NCI-H128 (cell line): Measurements from ENCODE around the gene TMEM154.

Experiments used
- DNase-seq: peaks from one replicate; lab custom pipeline; 2025; ENCODE audit not compliant: unreplicated experiment; lab: John Stamatoyannopoulos, UW

TMEM154 gene

DNA sequence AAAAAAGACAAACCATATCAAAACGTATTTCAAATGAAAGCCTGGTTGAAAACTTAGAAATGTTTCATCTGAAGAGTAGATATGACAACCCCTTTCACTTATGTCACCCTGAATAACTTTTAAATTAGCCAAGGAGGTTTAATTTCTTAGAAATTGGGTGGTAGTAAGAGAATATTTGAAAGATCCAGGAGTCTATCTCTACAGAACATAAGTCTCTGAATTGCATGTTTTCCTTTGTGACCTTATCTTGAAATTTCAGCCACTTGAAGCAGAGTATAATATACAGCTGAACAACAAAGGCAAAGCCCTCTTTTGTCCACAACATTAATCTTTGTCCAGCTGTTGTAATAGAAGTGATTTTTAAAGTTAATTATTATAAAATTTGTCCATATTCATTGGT lies 49.5 kb downstream of the TMEM154 start:
- DNase-seq = no peak

DNA sequence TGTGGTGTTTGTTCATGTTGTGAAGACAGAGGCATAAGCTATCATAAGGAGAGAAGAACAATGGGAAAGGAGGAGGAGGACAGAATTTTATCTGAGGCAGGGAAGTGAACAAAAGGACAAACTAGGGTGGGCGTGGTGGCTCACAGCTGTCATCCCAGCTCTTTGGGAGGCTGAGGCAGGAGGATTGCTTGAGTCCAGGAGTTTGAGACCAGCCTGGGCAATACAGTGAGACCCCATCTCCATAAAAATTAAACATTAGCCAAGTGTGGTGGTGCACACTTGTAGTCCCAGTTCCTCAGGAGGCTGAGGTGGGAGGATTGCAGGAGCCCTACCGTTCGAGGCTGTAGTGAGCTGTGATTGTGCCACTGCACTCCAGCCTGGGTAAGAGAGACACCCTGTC lies 49.9 kb downstream of the TMEM154 start:
- DNase-seq = no peak

DNA sequence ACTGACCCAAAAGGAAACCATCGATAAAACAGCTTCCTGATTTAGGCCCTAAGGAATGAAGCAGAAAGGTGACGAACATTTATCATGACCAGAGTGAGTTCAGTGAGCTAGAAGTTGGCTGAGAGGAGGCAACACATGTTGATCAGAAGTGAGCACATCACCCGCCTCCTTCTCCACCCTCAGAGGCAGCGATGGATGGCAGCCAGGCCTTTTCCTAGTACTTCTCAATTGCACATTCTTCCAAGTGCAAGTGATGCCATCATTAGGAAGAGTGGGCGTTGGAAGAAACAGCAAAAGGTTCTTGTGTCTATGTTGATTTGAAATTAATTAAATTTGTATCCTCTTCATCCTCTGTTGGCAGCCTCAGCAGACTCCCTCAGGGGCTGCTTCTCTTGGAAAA lies 51.7 kb downstream of the TMEM154 start:
- no peak for DNase-seq

DNA sequence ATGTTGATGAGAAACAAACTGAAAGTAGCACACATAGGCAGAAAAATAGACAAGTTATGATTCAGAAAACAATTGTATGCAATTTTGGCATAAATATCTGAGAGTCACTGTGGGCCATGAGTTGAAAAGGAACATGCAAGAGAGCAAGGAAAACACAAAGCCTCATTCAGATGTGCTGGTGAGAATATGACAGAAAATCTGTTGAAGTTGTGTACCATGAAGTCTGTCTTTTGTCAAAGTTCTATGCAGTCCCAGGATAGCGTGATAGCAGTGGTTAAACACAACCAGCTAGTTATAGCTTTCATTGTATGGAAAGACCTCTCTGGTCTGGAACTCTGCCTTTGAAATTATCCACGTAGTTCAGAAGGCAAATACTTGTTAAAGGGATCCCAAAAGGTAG lies 53.0 kb downstream of the TMEM154 start:
- no peak for DNase-seq

DNA sequence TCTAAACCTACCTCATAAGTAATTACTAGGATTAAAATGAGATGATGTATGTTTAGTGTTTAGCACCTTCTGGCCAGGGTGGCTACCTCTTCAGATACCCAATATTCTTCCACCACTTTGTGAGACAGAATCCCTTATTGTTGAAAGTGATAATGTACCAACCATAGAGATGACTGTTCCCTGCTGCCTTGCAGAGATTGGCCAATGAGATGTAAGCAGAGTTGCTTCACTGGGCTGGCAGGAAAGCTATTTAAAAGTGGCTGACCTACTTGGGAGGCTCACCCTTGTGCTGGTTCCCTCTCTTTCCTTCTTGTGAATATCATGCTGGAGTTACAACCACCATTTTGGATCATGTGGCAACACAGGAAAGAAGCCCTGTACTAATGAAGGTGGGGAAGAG lies 58.9 kb downstream of the TMEM154 start:
- DNase-seq = no peak

DNA sequence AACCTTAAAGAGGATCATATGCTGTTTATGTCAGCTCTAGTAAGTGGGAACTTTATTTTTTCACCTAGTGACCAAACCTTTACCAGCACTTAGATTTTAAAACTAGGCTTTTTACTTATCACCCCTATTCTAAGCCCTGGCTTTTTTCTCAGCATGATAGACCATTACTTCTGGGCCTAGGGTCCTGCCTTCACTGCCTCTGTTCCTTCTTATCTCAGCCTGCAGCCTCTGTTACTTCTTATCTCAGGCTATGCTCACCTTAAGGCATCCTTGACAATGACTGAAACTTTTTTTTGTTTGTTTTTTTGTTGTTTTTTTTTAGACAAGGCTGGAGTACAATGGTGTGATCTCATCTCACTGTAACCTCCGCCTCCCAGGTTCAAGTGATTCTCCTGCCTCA lies 59.6 kb downstream of the TMEM154 start:
- no peak for DNase-seq

DNA sequence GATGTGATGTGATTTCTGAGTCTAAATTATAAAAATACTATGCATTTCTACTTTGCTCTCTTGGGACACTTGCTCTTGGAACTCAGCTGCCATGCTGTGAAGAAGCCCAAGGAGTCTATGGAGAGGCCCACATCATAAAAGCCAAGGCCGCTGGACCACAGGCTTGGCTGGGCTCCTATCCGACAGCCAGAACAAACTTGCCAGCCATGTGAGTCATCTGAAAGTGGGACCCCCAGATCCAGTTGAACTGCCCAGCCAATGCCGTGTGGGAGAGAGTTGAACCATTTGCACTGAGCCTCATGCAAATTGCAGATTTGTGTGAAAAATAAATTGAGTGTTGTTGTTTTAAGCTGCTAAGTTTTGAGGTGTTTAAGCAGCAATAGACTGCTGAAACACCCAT lies 60.2 kb downstream of the TMEM154 start:
- DNase-seq = no peak

DNA sequence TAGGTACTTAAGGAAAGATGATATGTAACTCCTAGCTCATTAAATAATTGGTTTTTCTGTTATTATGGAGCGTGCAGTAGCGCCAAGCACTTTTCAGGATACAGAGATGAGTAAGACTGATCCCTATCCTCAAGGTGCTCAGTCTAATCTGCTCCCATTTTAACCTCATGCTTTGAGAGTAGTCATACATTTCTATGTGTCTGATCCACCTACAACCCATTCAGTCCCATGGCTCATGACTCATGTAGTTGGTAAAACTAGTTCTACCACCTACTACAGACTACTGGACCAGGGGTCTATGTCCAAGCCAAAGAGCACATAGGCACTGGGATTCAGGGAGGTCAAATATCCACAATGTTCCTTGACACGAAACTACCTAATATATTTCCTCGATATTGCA lies 60.8 kb downstream of the TMEM154 start:
- DNase-seq = no peak

DNA sequence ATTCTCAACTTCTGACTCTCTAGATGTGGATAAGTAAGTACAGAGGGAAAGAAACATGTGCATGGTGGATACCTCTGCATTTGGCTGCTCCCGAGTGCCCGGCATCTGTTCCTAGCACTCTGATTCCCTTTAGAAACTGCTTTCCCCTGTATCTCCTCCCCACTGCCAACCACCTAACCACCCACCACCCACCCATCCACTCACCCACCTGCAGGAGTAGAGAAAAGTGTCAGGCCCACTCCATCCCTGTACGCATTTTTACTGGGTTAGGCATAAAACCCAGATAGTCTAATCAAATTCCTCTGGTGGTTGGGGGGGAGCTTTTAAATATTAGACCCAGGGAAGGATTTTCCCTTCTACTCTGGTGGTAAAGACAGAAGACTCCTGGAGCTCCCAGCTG lies 63.0 kb downstream of the TMEM154 start:
- no peak for DNase-seq

DNA sequence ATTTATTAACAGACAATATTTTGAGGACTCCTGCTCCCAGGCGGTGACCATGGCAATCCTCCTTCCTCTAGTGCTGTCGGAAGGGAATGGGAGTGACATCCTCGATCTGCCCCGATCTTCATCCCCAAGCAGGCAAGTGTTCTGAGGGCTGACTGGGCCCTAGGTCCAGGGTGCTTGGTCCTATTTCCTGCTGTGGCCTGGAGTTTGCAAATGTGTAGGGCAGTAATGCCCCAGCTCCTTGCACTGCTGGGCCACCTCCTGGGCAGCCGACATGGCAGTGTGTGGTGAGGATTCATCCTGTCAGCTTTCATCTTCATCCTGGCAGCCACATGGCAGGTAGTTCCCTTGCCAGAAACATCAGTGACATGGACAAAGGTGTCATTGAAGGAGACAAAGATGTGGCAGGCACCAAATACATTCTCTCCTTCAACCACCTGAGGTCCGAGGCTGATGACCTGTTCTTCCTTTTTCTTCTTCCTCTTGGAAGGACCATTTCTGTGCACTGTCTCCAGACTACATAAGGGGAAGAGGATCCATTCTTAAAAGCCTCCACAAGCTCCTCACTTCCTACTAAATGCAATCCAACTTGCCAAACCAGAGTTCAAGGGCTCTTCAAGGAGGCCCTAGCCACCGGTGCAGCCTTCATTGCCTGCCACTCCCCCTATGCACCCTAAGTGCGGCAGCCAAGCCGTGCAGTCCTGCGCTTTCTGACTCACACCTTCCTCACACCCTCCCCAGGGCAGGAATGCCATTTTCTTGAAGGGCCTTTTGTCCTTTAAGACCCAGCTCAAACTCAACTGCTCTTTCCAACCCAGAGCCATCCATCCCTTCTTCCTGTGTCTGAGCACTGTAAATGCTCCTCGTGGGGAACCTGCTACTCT lies 65.7 kb downstream of the TMEM154 start:
- no peak for DNase-seq

DNA sequence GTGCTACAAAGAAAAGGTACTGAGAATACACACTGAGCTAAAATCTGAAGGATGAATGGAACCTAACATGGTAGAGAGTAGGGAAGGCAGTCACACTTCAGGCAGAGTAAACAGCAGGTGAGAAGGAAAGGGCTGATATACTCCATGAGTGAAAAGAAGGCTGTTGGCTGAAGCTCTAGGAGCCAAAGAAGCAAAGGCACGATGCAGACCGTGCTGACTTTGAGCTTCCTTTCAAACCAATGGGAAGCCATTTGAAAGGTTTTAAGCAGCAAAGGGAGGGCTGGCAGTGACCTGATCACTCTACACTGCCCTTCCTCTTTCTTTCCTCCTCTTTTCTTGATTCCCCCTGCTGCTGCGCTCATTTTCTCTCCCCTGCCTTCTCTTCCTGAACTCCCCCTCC lies 66.4 kb downstream of the TMEM154 start:
- DNase-seq = no peak

DNA sequence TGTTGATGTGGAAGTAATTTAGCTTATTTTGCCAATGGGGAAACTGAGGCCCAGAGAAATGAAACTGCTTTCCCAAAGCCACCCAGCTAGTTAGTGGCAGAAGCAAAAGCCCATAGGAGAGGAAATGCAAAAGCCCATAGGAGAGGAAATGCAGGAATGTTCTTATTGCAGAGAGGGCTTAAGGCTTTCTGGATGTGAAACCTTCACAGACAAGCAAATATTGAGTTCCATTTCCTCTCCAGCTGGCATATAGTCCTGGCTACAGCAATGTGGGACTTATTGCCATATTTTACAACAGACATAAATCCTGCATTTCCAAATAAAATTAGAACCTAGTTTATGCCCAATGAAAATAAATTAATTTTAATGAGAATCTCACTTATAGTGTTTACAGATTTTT lies 69.7 kb downstream of the TMEM154 start:
- no peak for DNase-seq

DNA sequence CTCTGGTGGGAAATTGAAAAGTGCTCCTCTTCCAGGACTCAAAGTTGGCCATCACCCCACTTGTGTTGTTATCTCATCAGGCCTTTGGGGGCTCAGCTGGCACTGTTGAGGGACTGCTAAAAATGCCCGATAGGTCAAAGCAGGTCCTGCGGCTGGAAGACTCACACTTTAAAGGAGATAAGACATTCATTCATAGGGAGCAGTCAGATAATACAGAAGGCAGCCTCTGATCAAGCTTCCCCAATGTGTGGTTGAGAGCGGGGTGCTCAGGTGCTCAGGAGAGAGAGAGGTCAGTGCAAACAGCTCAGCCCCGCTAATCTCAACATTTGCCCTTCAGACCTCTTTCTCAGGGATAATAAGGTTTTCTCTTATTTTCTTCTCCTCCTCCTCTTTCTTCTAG lies 70.3 kb downstream of the TMEM154 start:
- DNase-seq = no peak

DNA sequence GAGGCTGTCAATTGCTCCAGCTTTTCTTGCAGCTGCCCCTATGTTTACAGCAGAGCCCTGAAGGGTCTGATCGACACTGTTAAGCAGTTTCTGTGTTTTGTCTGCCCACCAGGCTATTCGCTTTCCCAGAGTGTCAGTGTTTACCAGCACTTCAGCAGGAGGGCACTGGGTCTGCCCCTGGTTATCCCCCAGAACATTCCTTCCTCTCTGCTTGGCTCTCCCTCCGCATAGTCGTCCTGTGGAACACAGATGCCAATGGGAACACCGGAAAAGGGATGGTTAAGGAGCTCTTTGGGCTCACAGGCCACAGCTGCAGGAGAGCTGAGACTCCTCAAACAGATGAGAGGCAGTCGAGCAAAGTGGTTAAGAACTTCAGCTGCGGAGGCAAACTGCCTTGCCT lies 72.6 kb downstream of the TMEM154 start:
- no peak for DNase-seq

DNA sequence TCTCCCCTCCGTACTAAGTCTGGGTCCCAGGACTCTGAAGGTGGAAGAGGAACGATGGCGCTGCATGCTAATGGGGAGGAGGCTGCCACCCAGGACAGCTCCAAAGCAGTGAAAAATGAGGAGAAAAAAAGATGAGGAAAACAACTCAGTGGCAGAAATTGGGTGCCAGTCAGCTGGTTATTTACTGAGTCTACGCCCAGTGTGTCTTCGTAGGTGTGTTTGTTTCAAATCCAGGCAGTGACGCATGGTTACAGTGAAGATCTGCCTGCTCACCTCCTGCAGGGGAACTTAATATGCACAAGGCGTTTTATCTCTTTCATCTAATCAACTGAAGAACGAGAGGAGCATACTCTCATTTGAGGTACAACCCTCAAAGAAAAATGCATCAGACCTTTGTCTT lies 73.0 kb downstream of the TMEM154 start:
- DNase-seq = no peak

DNA sequence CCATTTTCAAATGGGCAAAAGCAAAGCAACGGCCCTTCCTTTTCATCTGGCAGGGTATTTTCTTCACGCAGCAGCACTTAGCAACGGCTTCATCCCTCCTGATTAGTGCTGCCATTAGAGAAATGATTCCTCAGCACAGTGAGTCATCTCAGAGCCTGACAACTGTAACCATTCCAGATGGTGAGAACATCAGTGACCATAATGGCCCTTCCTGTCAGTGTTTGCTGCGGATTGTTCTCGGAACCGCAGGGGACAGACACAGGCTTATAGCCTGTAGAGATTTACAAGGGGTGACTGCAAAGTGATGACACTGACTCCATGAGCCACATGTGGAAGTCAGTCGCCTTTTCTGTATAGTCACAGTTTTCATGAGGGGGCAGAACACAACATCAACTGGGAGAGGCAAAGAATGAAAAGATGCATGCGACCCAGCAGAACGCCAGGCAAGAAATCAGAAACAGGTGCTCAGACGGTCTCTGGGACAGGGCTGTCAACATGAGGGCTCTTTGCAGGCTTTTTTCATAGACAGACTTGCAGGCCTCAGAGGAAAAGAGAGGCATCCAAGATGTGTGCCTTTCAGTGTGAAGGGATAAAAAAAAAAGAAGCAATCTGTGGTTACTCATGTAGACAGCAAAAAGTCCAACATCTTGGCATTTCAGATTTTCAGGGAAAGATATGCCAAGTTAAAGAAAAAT lies 74.0 kb downstream of the TMEM154 start:
- DNase-seq = no peak

DNA sequence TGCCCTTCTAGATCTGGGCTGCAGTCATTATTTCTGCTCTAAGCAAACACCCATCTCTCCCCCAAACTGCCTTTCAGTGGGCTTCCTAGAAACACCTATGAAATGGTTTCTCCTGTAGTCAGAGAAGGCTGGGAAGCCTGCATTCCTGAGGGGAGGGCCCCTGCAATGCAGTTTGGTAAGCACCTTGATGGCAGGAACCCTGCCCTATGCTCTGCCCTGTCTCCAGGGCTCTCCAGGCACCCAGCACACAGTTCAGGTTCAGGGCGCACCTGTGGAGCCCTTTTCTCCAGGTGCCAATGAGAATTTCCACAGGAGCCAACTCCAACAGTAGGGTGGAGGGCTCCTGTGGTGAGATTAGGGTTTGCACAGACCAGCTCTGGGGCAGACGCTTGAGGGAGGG lies 74.8 kb downstream of the TMEM154 start:
- DNase-seq = no peak

DNA sequence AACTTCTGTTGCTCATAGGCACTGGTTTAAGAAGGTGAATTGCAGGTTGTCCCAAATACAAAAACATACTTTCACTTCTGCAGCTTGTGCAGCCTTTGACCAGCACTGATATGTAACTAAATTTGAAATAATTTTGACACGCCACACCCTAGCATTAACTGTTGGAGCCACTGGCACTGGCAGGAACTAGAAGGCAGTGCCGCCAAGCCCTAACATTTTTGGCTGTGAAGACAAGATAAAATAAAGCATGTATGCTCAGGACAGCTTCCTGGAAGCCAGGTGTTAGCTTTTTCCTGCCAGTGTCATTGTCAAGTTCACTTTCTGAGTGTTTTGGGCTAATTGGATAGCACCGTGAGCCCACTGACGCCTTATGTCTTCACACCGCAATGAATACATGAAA lies 78.6 kb downstream of the TMEM154 start:
- no peak for DNase-seq

DNA sequence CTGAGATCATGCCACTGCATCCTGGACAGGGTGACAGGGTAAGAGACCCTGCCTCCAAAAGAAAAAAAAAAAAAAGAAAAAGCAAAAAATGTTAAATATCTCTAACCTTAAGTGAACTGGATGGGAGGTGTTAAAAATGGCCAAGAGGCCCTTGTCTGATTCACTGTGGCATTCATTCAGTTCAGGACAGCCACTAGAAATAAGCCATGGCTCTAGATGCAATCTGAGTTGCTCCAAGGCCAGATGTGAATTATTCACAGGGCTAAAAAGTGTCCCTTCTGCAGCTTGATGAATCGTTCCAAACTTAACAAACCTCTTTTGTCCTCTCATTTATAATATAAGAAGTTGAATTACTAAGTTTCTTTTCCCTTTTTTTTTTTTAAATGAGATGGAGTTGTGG lies 80.2 kb downstream of the TMEM154 start:
- DNase-seq = no peak

DNA sequence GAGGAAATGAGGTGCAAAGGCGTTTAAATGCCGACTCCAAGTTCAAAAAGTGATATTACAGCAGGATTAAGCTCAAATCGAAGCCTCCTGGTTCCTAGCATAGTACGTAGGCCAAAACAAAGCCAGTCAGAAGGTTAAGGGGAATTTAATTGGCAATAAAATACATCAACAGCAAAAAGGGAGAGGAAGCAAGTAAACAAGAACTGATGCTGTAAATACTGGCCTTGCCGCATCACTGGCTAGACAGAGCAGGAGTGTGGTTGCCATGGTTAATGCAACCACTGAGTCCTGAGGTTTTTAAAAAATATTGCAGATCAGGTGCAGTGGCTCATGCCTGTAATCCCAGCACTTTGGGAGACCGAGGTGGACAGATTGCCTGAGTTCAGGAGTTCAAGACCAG lies 80.7 kb downstream of the TMEM154 start:
- DNase-seq = no peak

DNA sequence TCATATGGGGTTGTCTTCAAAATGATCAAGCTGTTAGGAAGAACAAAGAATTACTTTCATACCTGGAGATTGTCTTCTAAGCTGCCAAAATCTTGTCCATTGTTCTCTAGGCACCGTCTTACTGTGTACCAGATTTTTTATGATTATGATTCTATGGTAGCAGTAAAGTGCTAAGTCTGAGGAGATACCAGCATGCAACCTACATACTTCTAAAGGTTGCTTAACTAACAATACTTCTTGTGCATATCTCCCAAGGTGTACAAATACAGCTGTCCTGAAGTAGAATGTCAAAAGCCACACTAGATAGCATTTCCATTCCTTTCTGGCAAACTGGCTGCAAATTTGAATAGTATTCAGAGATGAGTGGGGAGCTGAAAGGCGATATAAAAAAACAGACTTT lies 81.3 kb downstream of the TMEM154 start:
- no peak for DNase-seq
